HG03066 (cell line): ENCODE measurements around the gene STOX2.

Experiments
- ATAC-seq: cut with Tn5 transposase; IDR thresholded peaks from one replicate; pipeline ENCODE4 v1.9.1; 2021; ENCODE audit warnings: low read depth; ENCODE audit not compliant: unreplicated experiment

The STOX2 gene

DNA sequence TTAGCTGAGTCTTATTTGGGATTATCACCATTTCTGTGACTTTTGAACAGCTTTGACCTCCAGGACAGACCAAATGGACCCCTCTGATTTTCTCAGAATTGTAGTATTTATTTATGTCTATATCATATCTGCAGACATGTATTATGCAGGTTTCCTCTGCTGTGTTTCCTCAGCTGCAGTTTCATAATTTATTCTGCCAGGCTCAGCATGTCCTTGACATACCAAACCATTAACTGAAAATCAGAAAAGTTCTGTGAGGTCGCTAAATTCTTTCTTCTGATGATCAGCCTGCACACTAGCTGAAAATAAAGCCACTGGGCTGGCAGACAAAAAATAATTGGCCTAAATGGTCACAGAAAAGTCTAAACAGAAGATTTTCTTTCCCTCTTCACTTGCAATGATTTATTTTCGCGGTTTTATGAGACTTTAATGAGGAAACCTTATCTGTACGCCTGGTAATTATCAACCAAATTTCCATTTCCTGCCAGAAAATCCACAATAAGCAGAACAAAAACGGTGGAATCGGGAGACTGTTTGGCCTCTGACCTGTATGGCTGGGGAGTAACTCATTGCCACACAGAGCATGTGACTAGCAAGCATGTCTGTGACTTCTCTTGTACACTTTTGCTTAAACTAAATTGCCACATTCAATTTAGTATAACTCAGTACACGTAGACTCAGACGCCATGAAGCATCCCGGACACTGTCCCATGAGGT is 161.6 kb downstream of the STOX2 start:
- no peak for ATAC-seq

DNA sequence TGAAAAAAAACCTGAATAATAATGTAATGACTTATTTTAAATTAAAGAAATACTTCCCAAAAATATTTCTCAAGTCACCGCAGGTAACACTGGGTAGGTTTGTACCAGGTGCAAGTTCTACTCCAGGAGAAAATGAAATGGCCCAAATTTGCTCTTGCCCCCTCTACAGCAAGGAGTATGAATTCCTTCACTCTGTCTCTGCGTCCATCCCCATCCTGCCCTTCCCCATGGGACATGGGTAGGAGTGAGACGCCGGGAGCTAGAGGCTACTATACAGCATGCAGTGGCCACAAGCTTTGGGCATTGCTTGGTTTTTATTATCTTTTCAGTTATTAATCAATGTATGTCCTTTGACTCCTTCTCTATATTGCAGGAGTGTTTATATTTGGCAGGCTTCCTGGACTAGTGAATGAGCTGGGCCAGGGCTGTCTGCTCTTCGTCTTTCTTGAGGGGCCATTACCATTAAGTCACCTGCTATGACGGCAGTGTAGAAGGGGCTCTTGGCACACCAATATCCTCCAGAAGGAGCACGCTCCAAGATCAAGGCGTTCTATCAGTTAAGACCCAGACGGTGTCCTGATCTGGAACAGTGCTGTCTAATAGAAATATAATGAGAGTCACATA is 162.9 kb downstream of the STOX2 start:
- no peak for ATAC-seq
